Activated naive CD4-positive, alpha-beta T cell treated with anti-CD3 and anti-CD28 coated beads for 36 hours (primary cell): ENCODE results near the gene TMEM143. TPM values are rescaled to one million over a fixed set of nuclear protein-coding genes. Genes with fewer than 3 reads are reported as not detected.
A peak's percentile ranks its signal among the peaks of the same experiment; 100 is the strongest.
"Not testable (repeated sequence)": the region's sequence is repeated elsewhere in the genome, so short reads cannot be mapped to it uniquely, and the experiment has no call there.

Experiments used
- CTCF ChIA-PET: fragments of 350-600 bp; sonication (Branson Sonifier 250); formaldehyde crosslinking; loops from one replicate; lab custom pipeline; 2021; ENCODE audit warnings: antibody characterized with exemption; lab: Charles Lee
- DNase-seq: peaks from one replicate; pipeline ENCODE4 v3.0.0-alpha.2; 2020
- H3K27ac Mint-ChIP-seq: one replicate; pipeline ENCODE4 v1.8.0; 2021; ENCODE audit warnings: mild to moderate bottlenecking, mixed read lengths
- H3K27me3 Mint-ChIP-seq: one replicate; pipeline ENCODE4 v1.8.0; 2021; ENCODE audit warnings: low read depth, mixed read lengths
- H3K36me3 Mint-ChIP-seq: one replicate; pipeline ENCODE4 v1.8.0; 2021; ENCODE audit warnings: low read depth, mixed read lengths
- H3K4me1 Mint-ChIP-seq: one replicate; pipeline ENCODE4 v1.8.0; 2021; ENCODE audit warnings: low read depth, mixed read lengths
- H3K4me3 Mint-ChIP-seq: one replicate; pipeline ENCODE4 v1.8.0; 2021; ENCODE audit warnings: mild to moderate bottlenecking, moderate library complexity, mixed read lengths
- H3K9me3 Mint-ChIP-seq: one replicate; pipeline ENCODE4 v1.8.0; 2021; ENCODE audit warnings: mixed read lengths
- intact Hi-C: fragments of 100-400 bp; cut with micrococcal nuclease; formaldehyde crosslinking; loops from one replicate; pipeline ENCODE4 v1.15.1; 2023
- total RNA-seq, 2 experiments: library from RNA; stranded (reverse); gene quantifications; one replicate each; pipeline ENCODE4 v1.2.3, GENCODE V29; 2021

Gene TMEM143
- total RNA-seq, 2 experiments from 2014 or later: 23.9 to 24.1 TPM

DNA sequence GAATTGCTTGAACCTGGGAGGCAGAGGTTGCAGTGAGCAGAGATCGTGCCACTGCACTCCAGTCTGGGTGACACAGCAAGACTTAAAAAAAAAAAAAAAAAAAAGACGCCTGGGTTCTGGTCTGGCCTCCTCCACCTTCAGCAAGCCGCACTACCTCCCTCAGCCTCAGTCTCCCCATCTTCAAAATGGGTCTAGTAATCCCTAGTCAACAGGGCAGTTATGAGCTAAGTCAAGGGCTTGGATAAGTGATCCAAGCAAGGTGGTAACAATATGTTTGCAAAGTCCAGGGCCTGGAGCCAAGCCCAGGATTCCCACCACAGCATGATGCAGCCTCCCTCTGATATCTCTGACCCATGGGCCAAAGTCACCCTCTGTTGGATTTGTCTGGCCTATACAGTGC is 23.2 kb upstream of the TMEM143 start:
- H3K36me3 Mint-ChIP-seq: peaks cover 28% of the 10 kb centered on the region
- H3K9me3 Mint-ChIP-seq: no peaks in the 10 kb centered on the region
- H3K27me3 Mint-ChIP-seq: no peaks in the 10 kb centered on the region
- intact Hi-C loops: no loop called here
- peaks cover 14% of the 10 kb centered on the region for H3K4me1 Mint-ChIP-seq
- CTCF ChIA-PET: interaction anchor here (0.6 to 0.9 kb wide), 3 partner anchors 36 to 849 kb away, joined by 3 to 4 read pairs (median 3); no protein-coding TSS in a partner anchor
- peak overlapping the region; percentile 59 for H3K27ac Mint-ChIP-seq
- DNase-seq: no peak
- no peak overlapping the region for H3K4me3 Mint-ChIP-seq

DNA sequence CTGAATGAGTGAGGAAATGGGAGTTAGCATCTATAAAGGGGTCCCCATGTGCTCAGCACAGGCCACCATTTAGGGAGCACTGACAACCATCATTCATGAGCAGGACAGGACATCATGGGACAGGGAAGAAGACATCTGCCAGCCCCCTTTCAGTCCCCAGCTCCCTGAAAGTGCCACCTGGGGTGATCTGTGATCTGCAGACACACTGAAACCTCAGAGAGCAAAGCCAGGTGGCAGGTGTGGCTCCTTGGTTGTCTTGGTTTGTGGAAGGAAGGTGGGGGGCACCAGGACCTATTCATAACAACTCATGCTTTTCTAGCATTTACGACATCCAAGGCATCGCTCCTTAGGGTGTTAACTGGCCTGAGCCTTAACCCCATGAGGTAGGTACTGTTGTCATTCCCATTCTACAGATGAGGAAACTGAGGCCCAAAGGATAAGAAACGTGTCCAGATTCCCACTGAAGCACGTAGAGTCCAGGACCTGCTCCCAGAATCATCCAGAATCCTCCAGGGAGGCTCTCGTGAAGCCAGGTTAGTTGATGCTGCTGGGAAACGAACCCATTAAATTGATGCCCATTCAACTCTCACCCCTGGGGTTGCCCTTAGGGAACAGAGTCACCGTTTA is 21.8 kb upstream of the TMEM143 start:
- Mint-ChIP-seq H3K4me3 (no peak overlapping the region), H3K9me3 (no peaks in the 10 kb centered on the region), H3K4me1 (peaks cover 11% of the 10 kb centered on the region), H3K36me3 (peaks cover 31% of the 10 kb centered on the region), H3K27me3 (no peaks in the 10 kb centered on the region), H3K27ac (no peak overlapping the region)
- CTCF ChIA-PET: no interaction called here
- intact Hi-C loops: no loop called here
- no peak for DNase-seq

DNA sequence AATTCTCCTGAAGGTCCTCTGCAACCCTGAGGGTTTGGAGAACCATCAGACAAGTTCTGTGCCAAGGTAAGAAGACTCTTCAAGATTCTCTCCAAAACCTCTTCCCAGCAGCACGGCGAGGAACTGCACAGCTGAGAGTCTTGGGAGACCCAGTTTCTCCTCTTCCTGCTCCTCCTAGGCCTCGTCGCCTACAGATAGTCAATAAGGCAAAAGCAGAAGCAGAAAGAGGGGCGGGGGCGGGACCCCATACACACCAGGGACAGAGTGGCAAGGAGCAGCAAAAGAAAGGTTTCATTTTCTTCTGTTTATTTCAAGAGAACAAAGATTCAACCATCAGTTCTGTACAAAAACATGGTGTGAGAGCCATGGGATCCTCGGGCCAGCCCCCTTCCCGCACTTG is 18.5 kb upstream of the TMEM143 start:
- CTCF ChIA-PET: interaction anchor here (2.3 kb wide), 1 partner anchor 9 kb away, joined by 6 read pairs; the partner anchor contains the start of gene KDELR1
- intact Hi-C loops: no loop called here
- peaks cover 24% of the 10 kb centered on the region for H3K36me3 Mint-ChIP-seq
- H3K4me1 Mint-ChIP-seq: no peaks in the 10 kb centered on the region
- no peak overlapping the region for H3K4me3 Mint-ChIP-seq
- H3K27ac Mint-ChIP-seq: no peak overlapping the region
- no peaks in the 10 kb centered on the region for H3K9me3 Mint-ChIP-seq
- DNase-seq: no peak
- H3K27me3 Mint-ChIP-seq: no peaks in the 10 kb centered on the region

DNA sequence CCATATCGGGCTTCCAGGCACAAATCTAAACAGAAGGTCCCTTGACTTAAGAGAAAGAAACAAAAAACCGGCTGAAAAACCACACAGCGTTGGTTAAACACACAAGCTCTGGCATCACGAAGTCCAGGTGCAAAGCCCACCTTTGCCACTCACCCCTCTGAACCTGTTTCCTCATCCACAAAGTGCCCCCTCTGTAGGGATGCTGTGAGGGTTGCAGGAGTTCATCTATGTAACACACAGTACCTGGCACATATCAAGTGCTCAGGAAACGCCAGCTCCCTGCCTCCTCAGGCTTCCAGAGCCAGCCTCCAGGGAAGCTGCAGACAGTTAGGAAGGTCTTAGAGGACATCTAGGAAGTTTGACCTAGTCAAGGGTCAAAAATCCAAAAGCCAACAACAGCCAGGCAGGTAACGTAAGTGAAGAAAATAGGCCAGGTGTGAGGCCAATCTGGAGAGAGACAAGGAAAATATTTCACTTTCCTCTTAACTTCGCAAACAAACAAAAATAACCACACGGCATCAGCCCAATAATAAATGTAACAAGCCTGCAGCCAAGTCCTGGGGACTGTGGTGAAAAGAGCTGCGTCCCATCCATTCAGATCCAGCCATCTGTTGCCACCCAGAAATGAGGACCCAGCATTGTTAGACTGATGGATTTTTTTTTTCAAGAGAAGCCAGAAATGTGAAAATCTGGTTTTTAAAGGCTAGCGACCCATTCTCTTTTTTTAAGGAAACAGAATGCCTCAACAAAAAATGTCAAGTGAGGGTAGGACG is 17.6 kb upstream of the TMEM143 start:
- Mint-ChIP-seq H3K4me1 (no peaks in the 10 kb centered on the region), H3K4me3 (no peak overlapping the region), H3K27ac (no peak overlapping the region), H3K9me3 (no peaks in the 10 kb centered on the region), H3K36me3 (peaks cover 22% of the 10 kb centered on the region), H3K27me3 (no peaks in the 10 kb centered on the region)
- DNase-seq: no peak
- CTCF ChIA-PET: interaction anchor here (0.6 to 2.3 kb wide), 2 partner anchors 10 to 32 kb away, joined by 6 read pairs; partner anchors contain the start of gene KDELR1
- intact Hi-C loops: no loop called here

DNA sequence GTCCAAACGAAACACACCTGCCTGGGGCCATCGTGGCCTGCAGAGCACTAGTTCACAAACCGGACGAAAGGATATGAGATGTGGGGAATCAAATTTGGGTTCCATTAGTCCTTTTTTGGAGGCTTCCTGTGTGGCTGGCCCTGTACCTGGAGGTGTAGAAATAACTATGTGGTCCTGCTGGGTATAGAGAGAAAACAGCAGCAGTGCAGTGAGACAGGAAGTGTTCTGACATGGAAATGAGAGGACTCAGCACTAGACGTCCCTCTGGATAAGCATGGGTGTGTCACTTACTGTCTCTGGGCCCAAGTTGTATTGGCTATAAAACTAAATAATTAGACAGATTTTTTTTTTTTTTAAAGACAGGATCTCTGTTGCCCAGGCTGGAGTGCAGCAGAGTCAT is 15.3 kb upstream of the TMEM143 start:
- no peaks in the 10 kb centered on the region for H3K4me1 Mint-ChIP-seq
- no peaks in the 10 kb centered on the region for H3K27me3 Mint-ChIP-seq
- intact Hi-C loops: no loop called here
- peaks cover 10% of the 10 kb centered on the region for H3K36me3 Mint-ChIP-seq
- H3K27ac Mint-ChIP-seq: no peak overlapping the region
- CTCF ChIA-PET: no interaction called here
- no peak for DNase-seq
- H3K4me3 Mint-ChIP-seq: no peak overlapping the region
- H3K9me3 Mint-ChIP-seq: no peaks in the 10 kb centered on the region

DNA sequence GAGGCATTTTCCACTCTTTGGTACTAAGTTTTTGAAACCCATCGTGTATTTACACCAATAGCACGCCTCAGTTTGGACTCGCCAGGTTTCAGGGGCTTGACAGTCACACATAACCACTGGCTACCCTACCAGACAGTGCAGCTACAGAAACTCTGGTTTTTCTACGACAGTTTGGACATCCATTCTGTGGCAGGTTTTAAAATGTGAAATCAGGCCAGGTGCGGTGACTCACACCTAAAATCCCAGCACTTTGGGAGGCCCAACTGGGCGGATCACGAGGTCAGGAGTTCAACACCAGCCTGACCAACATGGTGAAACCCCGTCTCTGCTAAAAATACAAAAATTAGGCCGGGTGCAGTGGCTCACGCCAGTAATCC is 14.4 kb upstream of the TMEM143 start:
- Mint-ChIP-seq H3K27me3 (no peaks in the 10 kb centered on the region), H3K4me1 (no peaks in the 10 kb centered on the region), H3K4me3 (no peak overlapping the region), H3K27ac (no peak overlapping the region), H3K36me3 (peaks cover 9% of the 10 kb centered on the region), H3K9me3 (no peaks in the 10 kb centered on the region)
- CTCF ChIA-PET: no interaction called here
- intact Hi-C loops: no loop called here
- DNase-seq: no peak

DNA sequence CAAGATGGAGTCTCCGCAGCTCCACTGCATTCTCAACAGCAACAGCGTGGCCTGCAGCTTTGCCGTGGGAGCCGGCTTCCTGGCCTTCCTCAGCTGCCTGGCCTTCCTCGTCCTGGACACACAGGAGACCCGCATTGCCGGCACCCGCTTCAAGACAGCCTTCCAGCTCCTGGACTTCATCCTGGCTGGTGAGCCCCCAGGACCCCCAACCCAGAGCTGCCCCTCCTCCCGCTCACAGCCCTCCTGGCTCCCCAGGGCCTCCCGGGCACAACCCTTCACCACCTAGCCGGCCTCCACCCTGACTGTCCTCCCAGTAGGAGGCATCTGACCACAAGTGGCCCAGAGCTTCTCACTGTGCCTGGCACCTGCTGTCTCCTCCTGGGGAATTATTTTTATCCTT is 9.8 kb upstream of the TMEM143 start:
- intact Hi-C loops: no loop called here
- DNase-seq: no peak
- CTCF ChIA-PET: interaction anchor here (0.8 to 1.7 kb wide), 2 partner anchors 17 to 18 kb away, joined by 3 to 4 read pairs; no protein-coding TSS in a partner anchor
- Mint-ChIP-seq H3K27me3 (no peaks in the 10 kb centered on the region), H3K4me1 (no peaks in the 10 kb centered on the region), H3K27ac (no peak overlapping the region), H3K9me3 (no peaks in the 10 kb centered on the region), H3K4me3 (no peak overlapping the region), H3K36me3 (no peaks in the 10 kb centered on the region)

DNA sequence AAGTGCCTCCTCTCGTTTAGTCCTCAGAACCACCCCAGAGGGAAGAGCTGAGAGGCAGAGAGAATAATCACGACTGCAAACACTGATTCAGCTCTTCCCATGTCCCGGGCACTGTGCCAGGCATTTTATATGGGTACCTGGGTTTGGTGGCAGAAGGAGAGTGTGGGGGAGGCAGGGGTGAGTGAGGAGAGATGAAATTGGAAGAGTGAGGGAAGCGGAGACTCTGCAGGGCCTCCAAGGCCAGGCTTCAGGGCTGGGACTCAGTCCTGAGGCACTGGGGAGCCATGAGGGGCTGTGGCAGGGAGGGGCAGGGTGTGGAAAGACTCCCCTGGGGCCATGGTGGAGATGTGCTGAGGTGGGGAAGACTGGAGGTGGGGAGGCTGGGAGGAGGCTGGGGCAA is 9.2 kb upstream of the TMEM143 start:
- DNase-seq: no peak
- Mint-ChIP-seq H3K27ac (no peak overlapping the region), H3K27me3 (no peaks in the 10 kb centered on the region), H3K36me3 (no peaks in the 10 kb centered on the region), H3K4me3 (no peak overlapping the region), H3K4me1 (no peaks in the 10 kb centered on the region), H3K9me3 (no peaks in the 10 kb centered on the region)
- intact Hi-C loops: no loop called here
- CTCF ChIA-PET: interaction anchor here (1.7 kb wide), 1 partner anchor 18 kb away, joined by 4 read pairs; no protein-coding TSS in a partner anchor

DNA sequence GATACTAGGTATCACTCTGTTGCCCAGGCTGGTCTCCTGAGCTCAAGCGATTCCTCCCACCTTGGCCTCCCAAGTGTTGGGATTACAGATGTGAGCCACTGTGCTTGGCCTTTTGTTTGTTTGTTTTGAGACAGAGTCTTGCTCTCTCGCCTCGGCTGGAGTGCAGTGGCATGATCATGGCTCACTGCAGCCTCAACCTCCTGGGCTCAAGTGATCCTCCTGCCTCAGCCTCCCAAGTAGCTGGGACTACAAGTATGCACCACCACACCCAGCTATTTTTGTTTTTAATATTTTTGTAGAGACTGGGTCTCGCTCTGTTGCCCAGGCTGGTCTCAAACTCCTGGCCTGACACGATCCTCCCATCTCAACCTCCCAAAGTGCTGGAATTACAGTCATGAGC is 8.0 kb upstream of the TMEM143 start:
- H3K27ac Mint-ChIP-seq, H3K9me3 Mint-ChIP-seq, H3K27me3 Mint-ChIP-seq, H3K4me1 Mint-ChIP-seq, H3K4me3 Mint-ChIP-seq, DNase-seq, intact Hi-C loops, H3K36me3 Mint-ChIP-seq: not testable (repeated sequence)
- CTCF ChIA-PET: interaction anchor here (0.7 to 1.7 kb wide), 2 partner anchors 19 to 44 kb away, joined by 3 to 4 read pairs; no protein-coding TSS in a partner anchor

DNA sequence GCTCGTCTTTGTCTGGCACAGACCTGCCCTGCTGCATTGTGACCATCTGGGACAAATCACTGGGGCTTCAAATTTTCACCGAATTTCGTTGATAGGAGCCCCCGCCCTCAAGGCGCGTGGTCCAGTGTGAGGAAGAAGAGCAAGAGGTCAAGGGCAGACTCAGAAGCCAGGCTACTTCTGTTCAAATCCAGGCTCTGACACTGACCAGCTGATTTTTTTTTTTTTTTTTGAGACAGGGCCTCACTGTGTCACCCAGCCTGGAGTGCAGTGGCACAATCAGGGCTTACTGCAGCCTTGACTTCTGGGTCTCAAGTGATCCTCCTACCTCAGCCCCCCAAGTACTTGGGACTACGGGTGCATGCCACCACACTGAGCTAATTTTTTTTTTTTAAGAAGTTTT is 7.6 kb upstream of the TMEM143 start:
- Mint-ChIP-seq H3K4me1 (no peaks in the 10 kb centered on the region), H3K9me3 (no peaks in the 10 kb centered on the region), H3K27ac (no peak overlapping the region)

DNA sequence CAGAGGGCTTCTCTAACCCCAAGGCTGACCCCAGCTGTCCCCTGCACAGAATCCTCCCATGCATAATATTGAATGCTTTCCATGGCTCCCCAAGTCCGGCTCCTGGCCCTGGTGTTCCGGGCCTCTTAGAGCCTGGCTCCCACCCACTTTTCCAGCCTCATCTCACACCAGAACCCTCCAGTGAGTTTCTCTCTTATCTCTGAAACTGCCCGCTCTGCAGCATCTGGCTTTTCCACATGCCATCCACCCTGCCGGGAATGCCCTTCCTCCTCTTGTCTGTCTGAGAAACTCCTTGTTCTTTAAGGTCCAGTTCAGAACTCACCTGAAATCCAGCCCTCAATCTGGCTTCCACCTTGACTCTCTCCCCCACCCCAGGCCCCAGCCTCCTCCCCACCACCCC is 7.2 kb upstream of the TMEM143 start:
- H3K36me3 Mint-ChIP-seq: no peaks in the 10 kb centered on the region
- intact Hi-C loops: no loop called here

More for the DNA sequence above, 7.6 kb upstream of the TMEM143 start:
- no peak overlapping the region for H3K4me3 Mint-ChIP-seq
- no peaks in the 10 kb centered on the region for H3K27me3 Mint-ChIP-seq
- no peak for DNase-seq
- CTCF ChIA-PET: interaction anchor here (0.7 kb wide), 1 partner anchor 44 kb away, joined by 3 read pairs; no protein-coding TSS in a partner anchor
- no peaks in the 10 kb centered on the region for H3K36me3 Mint-ChIP-seq
- intact Hi-C loops: no loop called here

DNA sequence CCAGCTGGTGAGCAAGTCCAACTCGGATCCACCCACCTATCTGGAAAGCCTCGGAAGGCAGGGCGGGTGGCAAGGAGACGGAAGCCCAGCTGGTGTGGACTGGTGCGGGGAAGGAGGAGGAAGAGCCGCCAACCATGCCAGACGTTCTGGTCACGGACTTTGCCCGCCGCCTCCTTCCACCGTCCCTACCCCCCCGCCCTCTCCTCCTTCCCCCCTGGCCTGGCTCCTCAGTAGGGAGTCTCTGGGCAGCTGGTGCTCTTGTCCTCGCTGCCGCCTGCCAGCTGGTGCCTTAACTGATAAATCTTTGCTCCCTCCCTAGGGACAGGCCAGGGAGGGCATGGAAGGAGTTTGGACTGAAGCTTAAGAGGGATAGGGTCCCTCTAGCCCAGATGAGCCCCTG is 5.2 kb upstream of the TMEM143 start:
- intact Hi-C loops: loop anchor here (10.0 kb wide), 1 partner anchor 626 kb away; the partner anchor contains the start of genes GYS1 and RUVBL2
- CTCF ChIA-PET: no interaction called here
- no peaks in the 10 kb centered on the region for H3K36me3 Mint-ChIP-seq
- no peaks in the 10 kb centered on the region for H3K27me3 Mint-ChIP-seq
- DNase-seq: no peak
- H3K9me3 Mint-ChIP-seq: no peaks in the 10 kb centered on the region
- no peak overlapping the region for H3K27ac Mint-ChIP-seq
- peaks cover 6% of the 10 kb centered on the region for H3K4me1 Mint-ChIP-seq
- no peak overlapping the region for H3K4me3 Mint-ChIP-seq

More for the DNA sequence above, 7.2 kb upstream of the TMEM143 start:
- H3K4me1 Mint-ChIP-seq: no peaks in the 10 kb centered on the region
- no peaks in the 10 kb centered on the region for H3K9me3 Mint-ChIP-seq
- no peaks in the 10 kb centered on the region for H3K27me3 Mint-ChIP-seq
- H3K27ac Mint-ChIP-seq: no peak overlapping the region
- CTCF ChIA-PET: no interaction called here
- H3K4me3 Mint-ChIP-seq: no peak overlapping the region
- DNase-seq: no peak
